Trophoblast cell (in vitro differentiated cells and primary cell): ENCODE results near the gene FOXA3.

Experiments
- DNase-seq, 2 donors: peaks; one replicate each; pipeline ENCODE4 v3.0.0-alpha.2; 2016
- H2AFZ ChIP-seq: 2 replicates; pipeline ENCODE4 v1.6.1; 2013; ENCODE audit warnings: low read length, moderate library complexity, mild to moderate bottlenecking; ENCODE audit not compliant: insufficient read depth, poor library complexity
- H2AK5ac ChIP-seq: 2 replicates; pipeline ENCODE4 v1.6.1; 2013; ENCODE audit warnings: mild to moderate bottlenecking, low read length
- H2BK120ac ChIP-seq: 2 replicates; pipeline ENCODE4 v1.6.1; 2013; ENCODE audit warnings: low read length, mild to moderate bottlenecking, moderate library complexity; ENCODE audit not compliant: insufficient read depth, poor library complexity
- H2BK12ac ChIP-seq: 2 replicates; pipeline ENCODE4 v1.6.1; 2013; ENCODE audit warnings: mild to moderate bottlenecking, low read length, moderate library complexity
- H2BK5ac ChIP-seq: 2 replicates; pipeline ENCODE4 v1.6.1; 2013; ENCODE audit warnings: low read length, low read depth, moderate library complexity, mild to moderate bottlenecking; ENCODE audit not compliant: poor library complexity
- H3K14ac ChIP-seq: 2 replicates; pipeline ENCODE4 v1.6.1; 2013; ENCODE audit warnings: mild to moderate bottlenecking, low read length
- H3K18ac ChIP-seq: 2 replicates; pipeline ENCODE4 v1.6.1; 2013; ENCODE audit warnings: mild to moderate bottlenecking, low read length
- H3K23ac ChIP-seq: 2 replicates; pipeline ENCODE4 v1.6.1; 2013; ENCODE audit warnings: low read length
- H3K27ac ChIP-seq: 2 replicates; pipeline ENCODE4 v1.5.1; 2013; ENCODE audit warnings: low read depth, mild to moderate bottlenecking, inconsistent platforms, low read length, moderate library complexity
- H3K27me3 ChIP-seq: 2 replicates; pipeline ENCODE4 v1.6.1; 2013; ENCODE audit warnings: inconsistent platforms, mild to moderate bottlenecking, low read length, moderate library complexity; ENCODE audit not compliant: insufficient read depth
- H3K36me3 ChIP-seq, 2 experiments: 1 replicate in 1 of 2; 2 replicates in 1 of 2; pipeline ENCODE4 v1.6.1; 2013; ENCODE audit warnings: low read length in 2 of 2, mild to moderate bottlenecking in 2 of 2, moderate library complexity in 1 of 2; ENCODE audit not compliant: insufficient read depth in 2 of 2, control insufficient read depth in 1 of 2
- H3K4ac ChIP-seq: 2 replicates; pipeline ENCODE4 v1.6.1; 2013; ENCODE audit warnings: low read depth, mild to moderate bottlenecking, low read length, moderate library complexity
- H3K4me1 ChIP-seq, 2 experiments: 1 replicate in 1 of 2; 2 replicates in 1 of 2; pipeline ENCODE4 v1.6.1; 2013; ENCODE audit warnings: low read length in 2 of 2, mild to moderate bottlenecking in 2 of 2, moderate library complexity in 1 of 2; ENCODE audit not compliant: insufficient read depth in 2 of 2, control insufficient read depth in 1 of 2
- H3K4me2 ChIP-seq: 2 replicates; pipeline ENCODE4 v1.6.1; 2013; ENCODE audit warnings: inconsistent platforms, mild to moderate bottlenecking, low read length, moderate library complexity
- H3K4me3 ChIP-seq: 2 replicates; pipeline ENCODE4 v1.5.1; 2013; ENCODE audit warnings: mild to moderate bottlenecking, low read depth, low read length, inconsistent platforms
- H3K79me1 ChIP-seq: one replicate; pipeline ENCODE4 v1.6.1; 2013; ENCODE audit warnings: low read length
- H3K79me2 ChIP-seq: 2 replicates; pipeline ENCODE4 v1.6.1; 2013; ENCODE audit warnings: low read length, mild to moderate bottlenecking; ENCODE audit not compliant: control insufficient read depth, insufficient read depth, poor library complexity
- H3K9ac ChIP-seq: 2 replicates; pipeline ENCODE4 v1.6.1; 2013; ENCODE audit warnings: mild to moderate bottlenecking, low read length
- H3K9me3 ChIP-seq: 2 replicates; pipeline ENCODE4 v1.6.1; 2013; ENCODE audit warnings: low read depth, mild to moderate bottlenecking, control low read depth, inconsistent platforms, low read length; ENCODE audit not compliant: insufficient read depth
- H4K12ac ChIP-seq: 2 replicates; pipeline ENCODE4 v1.6.1; 2013; ENCODE audit warnings: low read depth, mild to moderate bottlenecking, low read length, moderate library complexity
- H4K8ac ChIP-seq: 2 replicates; pipeline ENCODE4 v1.6.1; 2013; ENCODE audit warnings: low read depth, mild to moderate bottlenecking, low read length, moderate library complexity
- H4K91ac ChIP-seq: one replicate; pipeline ENCODE4 v1.6.1; 2013; ENCODE audit warnings: low read depth, mild to moderate bottlenecking, low read length, moderate library complexity
- WGBS: extraction: QIAGEN DNeasy Blood & Tissue Kit; methylation state at CpG from one replicate; pipeline ENCODE4 v1.1.7; 2013; ENCODE audit warnings: missing lambda C conversion rate; ENCODE audit not compliant: insufficient read length, insufficient coverage; ENCODE audit errors: extremely low coverage; 5-methylcytosine and 5-hydroxymethylcytosine counted together

FOXA3 gene

GRCh38 chr19:45919678-45920077, 55.6 kb downstream of the FOXA3 start:
- no peak overlapping the region for H3K23ac ChIP-seq

GRCh38 chr19:45920458-45920857, 56.3 kb downstream of the FOXA3 start:
- no peak overlapping the region for H2AK5ac ChIP-seq
- no peaks in the 10 kb centered on the region for H3K9me3 ChIP-seq
- WGBS = no CpG with 5 or more reads among the region's 8 CpGs
- H2BK5ac ChIP-seq = no peak overlapping the region
- peaks cover 3 to 4% of the 10 kb centered on the region in 2 experiments for H3K4me1 ChIP-seq
- H3K79me2 ChIP-seq = no peaks in the 10 kb centered on the region
- no peaks in the 10 kb centered on the region for H3K27me3 ChIP-seq
- H2BK120ac ChIP-seq = no peak overlapping the region
- H2AFZ ChIP-seq = no peak overlapping the region
- no peak overlapping the region for H3K9ac ChIP-seq
- H3K79me1 ChIP-seq = no peaks in the 10 kb centered on the region
- no peak overlapping the region for H4K12ac ChIP-seq
- H4K8ac ChIP-seq = no peak overlapping the region
- no peak for DNase-seq
- no peaks in the 10 kb centered on the region for H3K36me3 ChIP-seq
- no peak overlapping the region for H3K27ac ChIP-seq
- no peak overlapping the region for H3K14ac ChIP-seq
- H3K4me3 ChIP-seq = no peak overlapping the region
- H3K23ac ChIP-seq = no peak overlapping the region
- no peak overlapping the region for H2BK12ac ChIP-seq
- H3K18ac ChIP-seq = no peak overlapping the region
- H3K4me2 ChIP-seq = no peak overlapping the region
- H4K91ac ChIP-seq = no peak overlapping the region
- H3K4ac ChIP-seq = no peak overlapping the region

More at GRCh38 chr19:45919678-45920077, 55.6 kb downstream of the FOXA3 start:
- Histone ChIP-seq H3K79me1 (no peaks in the 10 kb centered on the region), H3K4me3 (no peak overlapping the region), H4K8ac (no peak overlapping the region), H3K9ac (no peak overlapping the region), H2BK12ac (no peak overlapping the region), H4K91ac (no peak overlapping the region), H3K14ac (no peak overlapping the region), H2BK5ac (no peak overlapping the region), H2BK120ac (no peak overlapping the region), H2AK5ac (no peak overlapping the region), H3K79me2 (no peaks in the 10 kb centered on the region), H3K27me3 (no peaks in the 10 kb centered on the region), H3K4me1 (peaks cover under 1 to 2% of the 10 kb centered on the region in 2 experiments), H3K4ac (no peak overlapping the region), H2AFZ (no peak overlapping the region), H3K4me2 (no peak overlapping the region), H3K9me3 (no peaks in the 10 kb centered on the region), H4K12ac (no peak overlapping the region), H3K18ac (no peak overlapping the region), H3K27ac (no peak overlapping the region), H3K36me3 (no peaks in the 10 kb centered on the region)
- DNase-seq = no peak
- no CpG with 5 or more reads among the region's 7 CpGs for WGBS

- H3K18ac ChIP-seq = no peak overlapping the region
- no peaks in the 10 kb centered on the region for H3K79me2 ChIP-seq
- no peak overlapping the region for H3K4ac ChIP-seq
- no peaks in the 10 kb centered on the region for H3K36me3 ChIP-seq
- H3K4me1 ChIP-seq = peaks cover 3 to 4% of the 10 kb centered on the region in 2 experiments
- H4K8ac ChIP-seq = no peak overlapping the region
- H3K4me3 ChIP-seq = no peak overlapping the region
- H4K12ac ChIP-seq = no peak overlapping the region
- H3K23ac ChIP-seq = no peak overlapping the region
- no peaks in the 10 kb centered on the region for H3K27me3 ChIP-seq
- H2AK5ac ChIP-seq = no peak overlapping the region
- no peak overlapping the region for H2BK120ac ChIP-seq
- no peaks in the 10 kb centered on the region for H3K79me1 ChIP-seq
- no peak overlapping the region for H3K27ac ChIP-seq
- no peak overlapping the region for H3K14ac ChIP-seq
- H2AFZ ChIP-seq = no peak overlapping the region
- no peak overlapping the region for H2BK5ac ChIP-seq
- no peak overlapping the region for H2BK12ac ChIP-seq
- H4K91ac ChIP-seq = no peak overlapping the region
- peak in 1 of 2 donors; percentile 40 for DNase-seq
- no peak overlapping the region for H3K9ac ChIP-seq
- H3K4me2 ChIP-seq = no peak overlapping the region
- no CpG with 5 or more reads among the region's 9 CpGs for WGBS
- no peaks in the 10 kb centered on the region for H3K9me3 ChIP-seq
These were observed 58.2 kb downstream of the FOXA3 start for GRCh38 chr19:45922281-45922680.
